WTC11 (cell line): ENCODE results near the gene ZNF496.

ENCODE experiments used
- FOXP1 ChIP-seq: sonication (generic); formaldehyde crosslinking; IDR thresholded peaks from 2 replicates; pipeline ENCODE4 v1.8.0; 2022; ENCODE audit warnings: missing genetic modification reagents, mild to moderate bottlenecking, moderate library complexity, borderline replicate concordance
- GABPB1 ChIP-seq: sonication (generic); formaldehyde crosslinking; IDR thresholded peaks from 2 replicates; pipeline ENCODE4 v1.8.1; 2023; ENCODE audit warnings: mild to moderate bottlenecking, missing genetic modification reagents
- ZNF121 ChIP-seq: sonication (generic); formaldehyde crosslinking; IDR thresholded peaks from 2 replicates; pipeline ENCODE4 v1.8.0; 2023; ENCODE audit warnings: missing genetic modification reagents
- TF ChIP-seq, protein P1 (sequence below): fragments of 200-600 bp; IDR thresholded peaks from 2 replicates; pipeline ENCODE4 v1.8.0; 2022; ENCODE audit warnings: antibody characterized with exemption
- TF ChIP-seq, protein P2 (sequence below): sonication (generic); formaldehyde crosslinking; IDR thresholded peaks from 2 replicates; pipeline ENCODE4 v1.8.0; 2022; ENCODE audit warnings: mild to moderate bottlenecking, missing genetic modification reagents

DNA sequence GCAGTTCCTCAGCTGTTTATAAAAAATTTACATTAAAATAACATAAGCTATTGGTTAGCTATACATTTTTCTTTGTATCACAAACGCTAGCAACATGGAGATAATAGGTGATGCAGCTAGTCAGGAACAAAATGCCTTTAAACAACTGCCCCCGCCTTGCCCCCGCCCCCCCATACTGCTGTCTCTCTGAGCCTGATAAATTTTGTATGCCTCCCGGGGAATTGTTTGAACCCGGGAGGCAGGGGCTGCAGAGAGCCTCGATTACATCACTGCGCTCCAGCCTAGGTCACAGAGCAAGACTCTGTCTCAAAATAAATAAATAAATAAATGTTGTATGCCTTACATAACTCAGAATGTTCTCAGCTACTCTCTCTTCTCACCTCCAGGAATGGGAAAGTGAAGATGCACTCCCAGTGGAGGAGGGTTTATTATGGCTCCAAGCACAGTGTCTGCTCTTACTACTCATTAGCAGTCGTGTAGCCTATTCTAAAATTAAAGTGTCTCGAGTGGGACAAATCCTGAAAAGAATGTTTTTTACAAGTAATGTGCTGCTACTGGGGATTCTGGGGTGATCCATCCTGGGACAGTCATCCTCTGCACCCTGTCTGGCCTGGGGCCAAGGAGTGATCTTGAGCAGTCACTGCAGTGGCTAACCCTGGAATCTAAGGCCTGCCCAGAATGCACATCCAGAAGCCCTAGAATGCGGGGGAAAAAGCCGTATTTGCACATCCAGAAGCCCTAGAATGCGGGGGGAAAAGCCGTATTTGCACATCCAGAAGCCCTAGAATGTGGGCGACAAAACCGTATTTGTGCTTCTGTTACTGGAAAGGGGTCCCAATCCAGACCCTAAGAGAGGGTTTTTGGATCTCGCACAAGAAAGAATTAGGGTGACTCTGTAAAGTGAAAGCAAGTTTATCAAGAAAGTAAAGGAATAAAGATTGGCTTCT, 39.4 kb upstream of the ZNF496 start:
- TF ChIP-seq, protein P1, sequence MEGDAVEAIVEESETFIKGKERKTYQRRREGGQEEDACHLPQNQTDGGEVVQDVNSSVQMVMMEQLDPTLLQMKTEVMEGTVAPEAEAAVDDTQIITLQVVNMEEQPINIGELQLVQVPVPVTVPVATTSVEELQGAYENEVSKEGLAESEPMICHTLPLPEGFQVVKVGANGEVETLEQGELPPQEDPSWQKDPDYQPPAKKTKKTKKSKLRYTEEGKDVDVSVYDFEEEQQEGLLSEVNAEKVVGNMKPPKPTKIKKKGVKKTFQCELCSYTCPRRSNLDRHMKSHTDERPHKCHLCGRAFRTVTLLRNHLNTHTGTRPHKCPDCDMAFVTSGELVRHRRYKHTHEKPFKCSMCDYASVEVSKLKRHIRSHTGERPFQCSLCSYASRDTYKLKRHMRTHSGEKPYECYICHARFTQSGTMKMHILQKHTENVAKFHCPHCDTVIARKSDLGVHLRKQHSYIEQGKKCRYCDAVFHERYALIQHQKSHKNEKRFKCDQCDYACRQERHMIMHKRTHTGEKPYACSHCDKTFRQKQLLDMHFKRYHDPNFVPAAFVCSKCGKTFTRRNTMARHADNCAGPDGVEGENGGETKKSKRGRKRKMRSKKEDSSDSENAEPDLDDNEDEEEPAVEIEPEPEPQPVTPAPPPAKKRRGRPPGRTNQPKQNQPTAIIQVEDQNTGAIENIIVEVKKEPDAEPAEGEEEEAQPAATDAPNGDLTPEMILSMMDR: no peak
- TF ChIP-seq GABPB1 (CRISPR knock-in tag) (no peak), FOXP1 (CRISPR knock-in tag) (no peak), ZNF121 (CRISPR knock-in tag) (no peak)
- TF ChIP-seq, protein P2, sequence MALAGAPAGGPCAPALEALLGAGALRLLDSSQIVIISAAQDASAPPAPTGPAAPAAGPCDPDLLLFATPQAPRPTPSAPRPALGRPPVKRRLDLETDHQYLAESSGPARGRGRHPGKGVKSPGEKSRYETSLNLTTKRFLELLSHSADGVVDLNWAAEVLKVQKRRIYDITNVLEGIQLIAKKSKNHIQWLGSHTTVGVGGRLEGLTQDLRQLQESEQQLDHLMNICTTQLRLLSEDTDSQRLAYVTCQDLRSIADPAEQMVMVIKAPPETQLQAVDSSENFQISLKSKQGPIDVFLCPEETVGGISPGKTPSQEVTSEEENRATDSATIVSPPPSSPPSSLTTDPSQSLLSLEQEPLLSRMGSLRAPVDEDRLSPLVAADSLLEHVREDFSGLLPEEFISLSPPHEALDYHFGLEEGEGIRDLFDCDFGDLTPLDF (CRISPR knock-in tag): no peak
